Tibial artery (tissue), 4 donors: Measurements from ENCODE around the gene PIK3R5.

Experiments used
- DNase-seq, 2 donors: peaks; one replicate each; pipeline ENCODE4 v3.0.0-alpha.2; 2019
- H3K27ac ChIP-seq, 2 donors: fragments of 200-600 bp; sonication (generic) in 1 of 2; 1 replicate in 1 of 2; 2 replicates in 1 of 2; pipeline ENCODE4 v1.5.1; 2018 to 2019; ENCODE audit warnings: mild to moderate bottlenecking in 1 of 2
- H3K27me3 ChIP-seq, 2 donors: fragments of 200-600 bp; sonication (generic) in 1 of 2; one replicate each; pipeline versions ENCODE4 v1.5.1 to v1.6.0; 2016 to 2019
- H3K36me3 ChIP-seq, 3 donors: fragments of 200-600 bp; sonication (generic) in 2 of 3; one replicate each; pipeline ENCODE4 v1.5.1; 2016 to 2019; ENCODE audit warnings: mild to moderate bottlenecking in 2 of 3
- H3K4me1 ChIP-seq, 4 donors: fragments of 200-600 bp; sonication (generic) in 2 of 4; 1 replicate in 3 of 4; 2 replicates in 1 of 4; pipeline ENCODE4 v1.5.1; 2016 to 2019
- H3K4me3 ChIP-seq, 2 donors: fragments of 200-600 bp; sonication (generic) in 1 of 2; 1 replicate in 1 of 2; 2 replicates in 1 of 2; pipeline ENCODE4 v1.5.1; 2018 to 2019; ENCODE audit warnings: mild to moderate bottlenecking in 2 of 2
- H3K9me3 ChIP-seq, 3 donors: fragments of 200-600 bp; sonication (generic) in 1 of 3; one replicate each; pipeline ENCODE4 v1.5.1; 2016 to 2019
- intact Hi-C: fragments of 100-400 bp; cut with DNase I; formaldehyde crosslinking; loops from one replicate; pipeline ENCODE4 v1.15.0; 2023; ENCODE audit warnings: low total_unique reads
- TF ChIP-seq, protein P1 (sequence below), 2 experiments: fragments of 200-600 bp in 1 of 2; fragments of 450-650 bp in 1 of 2; IDR thresholded peaks; one replicate each; pipeline ENCODE4 v1.5.1; 2017 to 2019; ENCODE audit warnings: antibody characterized with exemption in 2 of 2, mild to moderate bottlenecking in 1 of 2, moderate library complexity in 1 of 2

PIK3R5 gene

GRCh38 chr17:8979715-8980114 lies 14.2 kb upstream of the PIK3R5 start:
- Histone ChIP-seq H3K27me3 (no peaks in the 10 kb centered on the region), H3K9me3 (no peaks in the 10 kb centered on the region), H3K36me3 (no peaks in the 10 kb centered on the region), H3K4me1 (no peaks in the 10 kb centered on the region), H3K27ac (no peak overlapping the region), H3K4me3 (no peak overlapping the region)
- TF ChIP-seq, protein P1, sequence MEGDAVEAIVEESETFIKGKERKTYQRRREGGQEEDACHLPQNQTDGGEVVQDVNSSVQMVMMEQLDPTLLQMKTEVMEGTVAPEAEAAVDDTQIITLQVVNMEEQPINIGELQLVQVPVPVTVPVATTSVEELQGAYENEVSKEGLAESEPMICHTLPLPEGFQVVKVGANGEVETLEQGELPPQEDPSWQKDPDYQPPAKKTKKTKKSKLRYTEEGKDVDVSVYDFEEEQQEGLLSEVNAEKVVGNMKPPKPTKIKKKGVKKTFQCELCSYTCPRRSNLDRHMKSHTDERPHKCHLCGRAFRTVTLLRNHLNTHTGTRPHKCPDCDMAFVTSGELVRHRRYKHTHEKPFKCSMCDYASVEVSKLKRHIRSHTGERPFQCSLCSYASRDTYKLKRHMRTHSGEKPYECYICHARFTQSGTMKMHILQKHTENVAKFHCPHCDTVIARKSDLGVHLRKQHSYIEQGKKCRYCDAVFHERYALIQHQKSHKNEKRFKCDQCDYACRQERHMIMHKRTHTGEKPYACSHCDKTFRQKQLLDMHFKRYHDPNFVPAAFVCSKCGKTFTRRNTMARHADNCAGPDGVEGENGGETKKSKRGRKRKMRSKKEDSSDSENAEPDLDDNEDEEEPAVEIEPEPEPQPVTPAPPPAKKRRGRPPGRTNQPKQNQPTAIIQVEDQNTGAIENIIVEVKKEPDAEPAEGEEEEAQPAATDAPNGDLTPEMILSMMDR (IDR thresholded peaks at IDR 0.05): no peak
- intact Hi-C loops: no loop called here
- DNase-seq: no peak

- DNase-seq: no peak
- H3K9me3 ChIP-seq: no peaks in the 10 kb centered on the region
- intact Hi-C loops: no loop called here
- no peaks in the 10 kb centered on the region for H3K27me3 ChIP-seq
- no peaks in the 10 kb centered on the region for H3K4me1 ChIP-seq
- H3K36me3 ChIP-seq: no peaks in the 10 kb centered on the region
- no peak overlapping the region for H3K27ac ChIP-seq
- no peak overlapping the region for H3K4me3 ChIP-seq
- TF ChIP-seq, protein P1 (IDR thresholded peaks at IDR 0.05): no peak
These were observed 11.1 kb upstream of the PIK3R5 start for GRCh38 chr17:8976638-8977037.

GRCh38 chr17:8975091-8975725 lies 9.7 kb upstream of the PIK3R5 start:
- H3K27me3 ChIP-seq: no peaks in the 10 kb centered on the region
- DNase-seq: no peak
- no peak overlapping the region for H3K4me3 ChIP-seq
- intact Hi-C loops: no loop called here
- no peaks in the 10 kb centered on the region for H3K9me3 ChIP-seq
- no peaks in the 10 kb centered on the region for H3K36me3 ChIP-seq
- no peak overlapping the region for H3K27ac ChIP-seq
- H3K4me1 ChIP-seq: no peaks in the 10 kb centered on the region
- TF ChIP-seq, protein P1 (IDR thresholded peaks at IDR 0.05): no peak

DNA sequence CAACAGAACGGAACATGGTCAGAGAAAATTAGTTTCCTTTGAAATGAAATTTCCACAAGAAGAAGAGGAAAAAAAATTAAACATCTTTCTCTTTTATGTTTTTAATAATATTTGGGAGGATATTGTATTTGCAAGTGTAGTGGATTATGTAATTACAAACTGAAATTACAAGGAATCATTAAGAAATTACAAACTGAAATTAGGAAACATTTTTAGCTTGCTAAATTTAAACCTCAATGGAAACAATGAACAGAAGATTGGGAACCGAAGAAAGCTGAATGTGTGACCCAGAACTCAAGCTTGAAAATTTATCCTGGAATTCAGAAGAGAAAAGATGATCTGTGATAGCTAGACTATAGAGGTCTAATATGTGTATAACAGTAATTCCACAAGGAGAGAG lies 4.4 kb upstream of the PIK3R5 start:
- peaks cover 0 to 8% (median 7%) of the 10 kb centered on the region in 4 donors for H3K4me1 ChIP-seq
- H3K36me3 ChIP-seq: no peaks in the 10 kb centered on the region
- no peak for DNase-seq
- TF ChIP-seq, protein P1 (IDR thresholded peaks at IDR 0.05): no peak
- H3K27me3 ChIP-seq: peaks cover 0 to 36% of the 10 kb centered on the region in 2 donors
- intact Hi-C loops: no loop called here
- H3K27ac ChIP-seq: no peak overlapping the region
- H3K4me3 ChIP-seq: no peak overlapping the region
- H3K9me3 ChIP-seq: no peaks in the 10 kb centered on the region

DNA sequence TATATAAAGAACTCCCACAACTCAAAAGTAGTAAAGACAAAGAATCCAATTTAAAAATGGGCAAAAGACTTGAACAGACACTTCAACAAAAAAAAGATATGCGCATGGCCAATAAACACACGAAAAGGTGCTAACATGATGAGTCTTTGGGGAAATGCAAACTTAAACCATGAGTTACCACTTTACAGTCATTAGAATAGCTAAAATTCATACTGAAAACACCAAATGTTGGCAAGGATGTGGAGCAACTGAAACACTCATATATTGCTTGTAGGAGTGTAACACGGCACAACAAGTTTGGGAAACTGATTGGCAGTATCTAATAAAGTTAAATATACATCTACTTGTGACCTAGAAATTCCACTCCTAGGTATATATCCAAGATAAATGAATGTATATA lies 3.0 kb upstream of the PIK3R5 start:
- Histone ChIP-seq H3K27me3 (peaks cover 0 to 47% of the 10 kb centered on the region in 2 donors), H3K27ac (no peak overlapping the region), H3K36me3 (no peaks in the 10 kb centered on the region), H3K9me3 (no peaks in the 10 kb centered on the region), H3K4me3 (no peak overlapping the region), H3K4me1 (peaks cover 0 to 8% (median 7%) of the 10 kb centered on the region in 4 donors)
- TF ChIP-seq, protein P1 (IDR thresholded peaks at IDR 0.05): no peak
- intact Hi-C loops: no loop called here
- DNase-seq: no peak

- TF ChIP-seq, protein P1 (IDR thresholded peaks at IDR 0.05): no peak
- Histone ChIP-seq H3K4me1 (peaks cover 0 to 8% (median 7%) of the 10 kb centered on the region in 4 donors), H3K27ac (no peak overlapping the region), H3K9me3 (no peaks in the 10 kb centered on the region), H3K27me3 (peaks cover 0 to 53% of the 10 kb centered on the region in 2 donors), H3K36me3 (no peaks in the 10 kb centered on the region), H3K4me3 (no peak overlapping the region)
- intact Hi-C loops: no loop called here
- DNase-seq: no peak
These were observed 2.4 kb upstream of the PIK3R5 start for GRCh38 chr17:8967861-8968260.
